GM18517 (cell line): ENCODE measurements around the gene OR2A2.
"Not testable (repeated sequence)": the region's sequence is repeated elsewhere in the genome, so short reads cannot be mapped to it uniquely, and the experiment has no call there.

Experiments
- ATAC-seq: cut with Tn5 transposase; IDR thresholded peaks from one replicate; pipeline ENCODE4 v1.9.1; 2021; ENCODE audit warnings: mild to moderate bottlenecking, moderate library complexity; ENCODE audit not compliant: unreplicated experiment

Gene OR2A2, protein sequence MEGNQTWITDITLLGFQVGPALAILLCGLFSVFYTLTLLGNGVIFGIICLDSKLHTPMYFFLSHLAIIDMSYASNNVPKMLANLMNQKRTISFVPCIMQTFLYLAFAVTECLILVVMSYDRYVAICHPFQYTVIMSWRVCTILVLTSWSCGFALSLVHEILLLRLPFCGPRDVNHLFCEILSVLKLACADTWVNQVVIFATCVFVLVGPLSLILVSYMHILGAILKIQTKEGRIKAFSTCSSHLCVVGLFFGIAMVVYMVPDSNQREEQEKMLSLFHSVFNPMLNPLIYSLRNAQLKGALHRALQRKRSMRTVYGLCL

DNA sequence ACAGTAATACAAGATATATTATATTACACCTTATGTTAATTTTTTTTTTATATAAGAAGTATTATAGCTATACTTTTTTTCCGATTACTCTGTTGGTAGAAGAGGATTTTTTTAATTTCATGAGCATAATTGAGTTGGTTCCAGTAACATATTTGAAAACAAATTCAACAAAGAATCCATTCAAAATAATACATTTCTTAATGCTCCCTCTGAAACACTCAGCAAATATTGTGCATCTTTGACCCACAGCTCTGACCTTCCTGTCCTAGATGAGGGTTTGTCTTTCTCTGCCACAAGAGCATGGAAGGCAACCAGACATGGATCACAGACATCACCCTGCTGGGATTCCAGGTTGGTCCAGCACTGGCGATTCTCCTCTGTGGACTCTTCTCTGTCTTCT lies at the start of gene OR2A2:
TSS of gene OR2A2 (plus strand) at position 301 of the 400 bp plus-strand sequence. CDS start at position 301, 0 bp downstream.
- no peak for ATAC-seq

DNA sequence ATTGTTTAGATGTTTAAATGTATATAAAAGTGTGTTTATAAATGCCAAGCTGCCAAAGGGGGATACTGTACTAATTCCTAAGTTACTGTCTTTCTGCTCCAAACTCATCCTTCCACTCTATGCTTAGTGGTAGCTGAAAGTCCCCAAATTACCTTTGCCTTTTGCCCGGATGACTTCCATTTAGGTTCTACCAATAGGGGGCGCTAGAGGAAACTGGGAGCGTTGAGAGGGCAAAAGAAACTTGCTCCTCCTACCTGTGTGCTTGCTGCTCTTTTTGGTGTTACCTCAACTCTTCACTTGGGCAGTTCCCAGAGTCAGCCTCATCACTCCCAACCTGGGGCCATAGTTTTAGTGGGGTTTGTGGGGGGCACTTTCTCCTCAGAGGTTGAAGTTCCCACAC lies 45.7 kb upstream of the OR2A2 start:
- ATAC-seq, result no peak

DNA sequence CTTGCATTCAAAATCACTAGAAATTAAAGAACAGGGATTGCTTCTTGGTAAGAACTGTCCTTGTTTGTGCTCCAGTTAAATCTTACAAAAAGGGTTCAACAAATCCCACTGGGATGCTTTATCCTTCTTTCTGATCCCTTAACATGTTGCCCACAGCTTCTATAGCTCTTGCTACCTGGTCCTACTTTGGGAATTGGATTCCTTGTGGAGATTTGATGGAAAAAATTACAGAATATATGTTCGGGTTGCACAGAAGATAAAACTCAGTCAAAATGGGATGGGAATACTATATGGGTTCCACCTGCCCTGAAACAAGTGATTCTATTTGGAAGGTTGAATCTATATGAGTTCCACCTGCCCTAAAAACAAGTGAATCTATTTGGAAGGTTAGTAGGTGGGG lies 39.9 kb upstream of the OR2A2 start, which contains the start of gene OR2A25:
TSS of gene OR2A25 (plus strand) at position 301 of the 400 bp plus-strand sequence. CDS start 4,409 bp downstream, outside the sequence.
- no peak for ATAC-seq

- no peak for ATAC-seq
These were observed 39.4 kb upstream of the OR2A2 start for GRCh38 chr7:144069953-144070352.

- no peak for ATAC-seq
These were observed 35.0 kb upstream of the OR2A2 start for GRCh38 chr7:144074374-144074773.

GRCh38 chr7:144085978-144086377 lies 23.4 kb upstream of the OR2A2 start, which contains the start of gene OR2A12:
Gene OR2A12, plus strand, starts transcription at chr7:144086278. Its CDS starts 8,830 bp downstream, at chr7:144095108.
- no peak for ATAC-seq

GRCh38 chr7:144086730-144087129 lies 22.7 kb upstream of the OR2A2 start:
- no peak for ATAC-seq

DNA sequence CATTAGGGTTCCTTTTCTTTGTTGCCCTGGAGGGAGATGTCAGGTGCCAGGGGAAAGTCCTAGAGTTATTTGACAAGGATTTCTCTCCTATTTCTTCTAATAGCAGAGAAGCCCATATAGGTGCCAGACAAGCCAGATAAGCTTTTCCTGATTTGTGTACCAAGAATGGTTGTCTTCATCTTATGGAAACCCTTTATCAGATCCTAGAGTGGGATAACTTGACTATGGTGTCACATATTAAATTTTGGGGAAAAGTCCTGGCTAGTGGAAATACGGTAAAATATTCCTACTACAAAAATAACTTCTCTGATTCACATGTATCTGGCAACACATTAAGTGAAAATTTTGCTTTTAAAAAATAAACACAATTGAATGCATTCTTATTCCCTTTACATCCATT lies 22.2 kb upstream of the OR2A2 start:
- no peak for ATAC-seq

GRCh38 chr7:144090667-144091066 lies 18.7 kb upstream of the OR2A2 start:
- no peak for ATAC-seq

DNA sequence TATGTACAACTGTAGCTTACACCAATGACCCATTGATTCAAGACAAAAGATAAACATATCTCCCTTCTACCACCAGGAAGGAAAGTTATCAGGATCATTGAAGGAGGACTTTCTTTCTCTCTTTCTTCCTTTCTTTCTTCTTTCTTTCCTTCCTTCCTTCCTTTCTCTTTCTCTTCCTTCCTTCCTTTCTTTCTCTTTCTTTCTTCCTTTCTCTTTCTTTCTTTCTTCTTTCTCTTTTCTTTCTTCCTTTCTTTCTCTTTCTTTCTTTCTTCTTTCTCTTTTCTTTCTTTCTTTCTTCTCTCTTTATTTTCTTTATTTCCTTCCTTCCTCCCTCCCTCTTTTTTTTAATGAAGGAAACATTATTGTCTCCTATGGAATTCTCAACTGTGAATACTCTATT lies 10.6 kb upstream of the OR2A2 start:
- ATAC-seq, result no peak

GRCh38 chr7:144100607-144101006 lies 8.8 kb upstream of the OR2A2 start:
- no peak for ATAC-seq

- ATAC-seq, result no peak
These were observed 7.3 kb upstream of the OR2A2 start for GRCh38 chr7:144102041-144102440.

GRCh38 chr7:144105211-144105610 lies 4.2 kb upstream of the OR2A2 start:
- no peak for ATAC-seq

GRCh38 chr7:144110272-144110671 lies 889 bp downstream of the OR2A2 start:
- no peak for ATAC-seq

DNA sequence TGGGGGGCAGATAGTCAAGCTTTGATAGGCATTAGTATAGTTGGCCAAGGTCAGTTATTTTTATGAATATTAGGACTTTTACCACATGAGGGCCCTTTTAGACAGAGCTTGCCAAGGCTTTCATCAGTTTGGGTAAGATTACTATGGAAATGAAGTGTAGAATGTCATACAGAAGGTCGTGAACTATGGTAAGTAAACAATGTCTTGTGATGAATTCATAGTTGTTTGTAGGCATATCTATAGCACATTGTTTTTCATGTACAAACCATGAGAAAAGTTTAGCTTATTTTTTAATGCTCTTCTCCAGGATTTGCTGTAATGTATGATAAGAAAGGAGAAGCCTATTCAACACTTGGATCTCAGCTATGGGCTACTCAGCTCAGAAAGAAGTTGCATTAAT lies 4.3 kb downstream of the OR2A2 start:
- no peak for ATAC-seq

GRCh38 chr7:144118341-144118740 lies 9.0 kb downstream of the OR2A2 start:
- ATAC-seq, result no peak

- no peak for ATAC-seq
These were observed 13.5 kb downstream of the OR2A2 start, which contains the start of gene OR2A14 for GRCh38 chr7:144122876-144123275. Gene OR2A14, plus strand, starts transcription at chr7:144123176. Its CDS starts 5,937 bp downstream, at chr7:144129113.

DNA sequence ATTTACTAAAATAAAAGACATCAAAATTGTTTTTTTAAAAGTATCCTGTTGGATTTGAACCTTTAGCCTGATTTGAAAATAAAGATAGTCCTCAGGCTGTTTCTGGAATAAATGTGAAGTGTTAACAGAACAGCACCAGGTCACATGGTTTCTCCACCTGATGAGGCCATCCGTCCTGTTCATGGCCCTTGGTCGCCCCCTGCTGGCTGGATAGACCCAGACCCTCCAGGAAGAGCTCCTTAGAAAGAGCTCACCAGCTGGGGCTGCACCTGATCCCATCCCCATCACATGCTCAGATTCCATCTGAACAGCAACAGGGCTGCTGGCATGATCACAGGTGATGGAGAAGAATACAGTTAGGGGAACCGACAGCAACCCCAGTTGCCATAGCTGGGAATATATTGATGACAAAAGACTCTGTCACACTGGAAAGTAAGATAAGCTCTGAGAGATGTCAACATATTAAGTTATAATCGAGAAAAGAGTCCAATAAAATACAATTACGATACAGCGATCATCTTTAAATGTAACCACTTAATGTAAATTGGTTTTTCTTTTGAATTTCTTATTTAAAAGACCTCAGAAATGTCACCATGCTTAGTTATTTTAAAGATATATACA lies 18.4 kb downstream of the OR2A2 start:
- ATAC-seq, result peak; percentile 99

- ATAC-seq, result not testable (repeated sequence)
These were observed 20.2 kb downstream of the OR2A2 start for GRCh38 chr7:144129601-144130000.

GRCh38 chr7:144130730-144131129 lies 21.3 kb downstream of the OR2A2 start:
- no peak for ATAC-seq

DNA sequence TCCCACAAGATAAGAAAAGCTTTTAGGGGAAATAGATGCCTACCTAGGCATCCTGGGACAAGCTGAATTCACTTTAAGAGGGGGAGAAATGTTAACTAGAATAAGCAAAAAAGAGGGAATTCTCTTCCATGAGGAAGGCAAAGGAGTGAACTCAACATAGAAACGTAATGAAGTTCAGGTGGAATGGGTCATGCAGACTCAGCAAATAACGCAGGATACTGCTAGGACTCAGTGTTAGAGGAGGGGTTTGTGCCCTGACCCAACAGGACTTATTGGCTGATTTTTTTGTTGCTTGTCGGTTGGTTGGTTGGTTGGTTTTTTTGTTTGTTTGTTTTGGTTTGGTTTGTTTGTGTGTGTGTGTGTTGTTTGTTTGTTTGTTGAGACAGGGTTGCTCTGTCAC lies 22.9 kb downstream of the OR2A2 start:
- ATAC-seq, result no peak

GRCh38 chr7:144133307-144133706 lies 23.9 kb downstream of the OR2A2 start:
- no peak for ATAC-seq
